ENCODE measurements around the gene PA2G4.

The PA2G4 gene

GRCh38 chr12:56127485-56127887 is 23.1 kb downstream of the PA2G4 start:
- no peak for DNase-seq

GRCh38 chr12:56127888-56128669 is 23.7 kb downstream of the PA2G4 start, which contains the start of gene ESYT1:
Gene ESYT1 (plus strand): TSS chr12:56128267. CDS start chr12:56128320, 53 bp downstream.
- DNase-seq, result peak; percentile 95

DNA sequence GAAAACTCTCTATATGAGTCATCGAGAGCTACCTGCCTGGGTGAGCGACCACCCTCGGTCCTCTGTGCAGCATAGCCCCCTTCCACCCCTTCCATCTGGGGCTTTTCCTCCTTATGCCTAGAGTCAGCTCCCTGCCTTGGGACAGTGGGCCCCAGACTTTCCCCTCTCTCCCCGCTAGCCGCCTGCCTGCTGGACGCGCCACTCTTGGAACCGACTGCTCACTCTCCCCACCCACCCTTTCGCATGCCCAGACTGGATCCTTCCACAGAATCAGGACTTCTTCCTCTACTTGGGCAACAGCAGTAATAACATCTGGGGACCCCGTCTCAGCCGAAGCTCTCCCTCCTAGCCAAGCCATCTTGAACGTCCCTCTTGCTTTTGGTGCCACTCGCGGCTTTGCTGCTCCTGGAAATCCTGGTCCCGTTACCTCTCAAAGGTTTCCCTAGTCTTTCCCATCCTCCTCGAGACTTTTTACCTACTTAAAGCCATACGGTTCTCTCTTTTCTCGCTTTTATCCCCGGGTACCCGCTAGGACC is 24.4 kb downstream of the PA2G4 start:
- DNase-seq, result no peak

DNA sequence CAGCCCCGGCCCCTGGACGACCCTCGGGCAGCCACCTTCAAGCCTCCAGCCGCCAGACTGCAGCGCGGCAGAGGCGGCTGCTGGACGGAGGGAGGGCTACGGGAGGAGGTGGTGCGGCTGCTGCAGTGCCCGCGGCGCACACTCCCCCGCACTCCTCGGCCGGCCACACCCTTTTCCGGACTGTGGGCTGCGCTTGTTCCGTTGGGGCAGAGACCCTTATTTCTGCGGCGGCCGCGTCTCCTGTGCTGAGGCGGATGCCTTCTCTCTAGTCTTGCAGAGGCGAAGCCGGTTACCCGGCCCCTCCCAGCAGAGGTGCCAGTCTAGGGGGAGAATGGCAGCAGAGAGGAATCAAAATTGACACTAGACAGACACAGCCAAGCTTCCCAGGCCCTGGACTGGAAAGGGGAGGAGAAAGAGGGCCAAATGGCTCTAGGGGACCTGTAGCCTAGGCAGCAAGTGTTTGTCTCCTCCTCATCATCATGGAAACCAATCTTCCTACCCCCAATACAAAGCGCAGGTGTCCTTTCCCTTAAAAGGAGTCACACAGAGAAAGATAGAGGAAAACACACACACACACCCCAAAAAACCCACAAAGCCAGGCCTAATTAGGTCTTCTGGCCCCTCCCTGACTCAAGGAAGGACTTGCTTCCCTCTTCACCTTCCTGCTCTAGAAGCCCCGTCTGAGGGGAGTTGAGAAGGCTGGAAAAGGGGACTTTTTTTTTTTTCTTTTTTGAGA is 25.0 kb downstream of the PA2G4 start:
- peak; percentile 63 for DNase-seq

DNA sequence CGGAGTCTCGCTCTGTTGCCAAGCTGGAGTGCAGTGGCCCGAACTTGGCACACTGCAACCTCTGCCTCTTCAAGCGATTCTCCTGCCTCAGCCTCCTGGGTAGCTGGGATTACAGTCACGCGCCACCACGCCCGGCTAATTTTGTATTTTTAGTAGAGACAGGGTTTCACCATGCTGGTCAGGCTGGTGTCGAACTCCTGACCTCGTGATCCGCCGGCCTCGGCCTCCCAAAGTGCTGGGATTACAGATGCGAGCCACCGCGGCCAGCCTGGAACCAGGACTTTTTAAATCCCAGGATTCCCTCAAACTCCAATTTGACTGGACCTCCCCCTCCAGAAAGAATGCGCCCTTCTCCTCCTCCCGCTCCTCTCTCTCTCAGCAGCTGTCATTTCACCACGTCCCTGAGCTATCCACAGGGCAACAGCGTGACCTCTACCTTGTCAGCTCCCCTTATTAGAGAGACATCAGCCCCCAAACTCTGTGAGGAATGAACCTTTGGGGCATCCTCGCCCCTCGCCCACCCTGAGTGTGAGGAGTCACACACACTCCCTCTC is 25.7 kb downstream of the PA2G4 start:
- DNase-seq, result no peak

DNA sequence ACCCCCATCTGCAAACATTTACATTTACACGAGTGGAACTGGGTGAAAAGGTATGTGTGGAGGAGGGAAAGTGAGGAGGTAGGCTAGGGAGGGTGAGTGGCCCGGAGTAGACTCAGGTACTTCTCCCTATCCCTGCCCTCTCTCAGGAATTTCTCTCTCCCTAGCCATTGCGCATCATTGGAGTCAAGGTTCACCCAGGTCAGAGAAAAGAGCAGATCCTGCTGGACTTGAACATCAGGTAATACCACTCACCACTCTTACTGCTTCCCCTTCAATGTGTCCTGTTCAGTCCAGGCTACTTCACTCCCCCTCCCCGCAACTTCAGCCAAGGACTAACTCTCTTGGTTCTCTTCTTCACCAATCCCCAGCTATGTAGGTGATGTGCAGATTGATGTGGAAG is 26.5 kb downstream of the PA2G4 start:
- DNase-seq, result no peak

GRCh38 chr12:56134897-56135296 is 30.5 kb downstream of the PA2G4 start:
- DNase-seq, result no peak

- DNase-seq, result no peak
These were observed 33.7 kb downstream of the PA2G4 start for GRCh38 chr12:56137853-56138571.

DNA sequence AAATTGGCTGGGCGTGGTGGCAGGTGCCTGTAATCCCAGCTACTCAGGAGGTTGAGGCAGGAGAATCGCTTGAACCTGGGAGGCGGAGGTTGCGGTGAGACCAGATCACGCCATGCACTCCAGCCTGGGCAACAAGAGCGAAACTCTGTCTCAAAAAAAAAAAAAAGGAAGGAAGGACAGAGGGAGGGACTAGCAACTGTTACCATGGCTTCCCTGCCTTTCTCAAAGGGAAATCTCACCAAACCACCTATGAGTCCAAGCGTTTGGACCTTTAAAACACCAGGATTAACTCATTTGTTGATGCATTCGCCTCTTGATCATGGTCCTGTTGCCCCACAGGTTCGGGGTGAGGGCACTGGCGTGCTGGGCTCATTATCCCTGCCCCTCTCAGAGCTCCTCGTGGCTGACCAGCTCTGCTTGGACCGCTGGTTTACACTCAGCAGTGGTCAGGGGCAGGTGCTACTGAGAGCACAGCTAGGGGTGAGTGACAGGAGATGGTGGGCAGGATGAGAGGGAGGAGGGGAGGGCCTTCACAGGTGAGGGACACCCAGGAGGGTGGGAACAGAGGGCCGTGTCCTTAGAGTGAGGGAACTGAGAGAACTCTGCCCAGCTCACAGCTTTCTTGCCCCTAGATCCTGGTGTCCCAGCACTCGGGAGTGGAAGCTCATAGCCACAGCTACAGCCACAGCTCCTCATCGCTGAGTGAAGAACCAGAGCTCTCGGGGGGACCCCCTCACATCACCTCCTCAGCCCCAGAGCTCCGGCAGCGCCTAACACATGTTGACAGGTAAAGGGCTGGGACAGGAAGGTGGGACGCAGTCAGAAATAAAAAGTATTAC is 37.8 kb downstream of the PA2G4 start:
- no peak for DNase-seq

- no peak for DNase-seq
These were observed 38.9 kb downstream of the PA2G4 start for GRCh38 chr12:56143217-56143616.

DNA sequence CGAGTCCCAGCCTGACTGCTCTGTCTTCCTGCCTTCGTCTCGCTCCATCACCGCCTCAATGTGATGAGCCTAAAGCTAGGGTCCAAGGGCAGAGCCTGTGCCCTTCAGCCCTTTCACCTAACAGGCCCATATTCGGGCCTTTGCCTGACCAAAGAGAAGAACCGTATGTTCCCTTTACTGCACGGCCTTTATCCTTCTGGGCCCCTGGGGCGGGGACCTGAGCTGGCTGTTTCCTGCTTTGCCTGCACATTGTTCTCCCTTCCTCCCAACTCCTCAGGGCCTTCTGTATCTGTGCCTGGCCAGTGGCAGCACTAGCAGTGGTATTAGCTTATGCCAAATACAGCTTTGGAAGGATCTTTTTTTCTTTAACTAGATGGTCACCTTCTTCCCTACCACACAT is 39.5 kb downstream of the PA2G4 start:
- no peak for DNase-seq

DNA sequence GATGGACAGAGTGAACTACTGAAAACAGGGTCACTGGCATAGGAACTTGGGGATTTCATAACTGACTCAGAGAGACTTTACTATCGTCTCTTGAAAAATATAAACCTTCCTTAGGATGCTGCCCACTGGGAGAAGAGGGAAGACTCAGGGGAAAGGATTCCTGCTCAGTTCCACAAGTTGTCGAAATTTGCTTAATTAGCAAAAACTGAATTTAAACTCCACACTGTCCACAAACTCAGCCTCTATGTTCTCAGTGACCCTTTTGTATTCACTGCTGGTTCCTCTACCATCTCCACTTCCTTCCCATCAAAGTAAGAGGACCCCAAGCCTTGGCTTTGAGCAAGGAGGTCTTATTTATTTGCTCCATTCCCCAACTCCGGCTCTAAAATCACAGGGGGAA is 40.9 kb downstream of the PA2G4 start:
- DNase-seq, result no peak

GRCh38 chr12:56146492-56147460 is 42.4 kb downstream of the PA2G4 start:
- no peak for DNase-seq

DNA sequence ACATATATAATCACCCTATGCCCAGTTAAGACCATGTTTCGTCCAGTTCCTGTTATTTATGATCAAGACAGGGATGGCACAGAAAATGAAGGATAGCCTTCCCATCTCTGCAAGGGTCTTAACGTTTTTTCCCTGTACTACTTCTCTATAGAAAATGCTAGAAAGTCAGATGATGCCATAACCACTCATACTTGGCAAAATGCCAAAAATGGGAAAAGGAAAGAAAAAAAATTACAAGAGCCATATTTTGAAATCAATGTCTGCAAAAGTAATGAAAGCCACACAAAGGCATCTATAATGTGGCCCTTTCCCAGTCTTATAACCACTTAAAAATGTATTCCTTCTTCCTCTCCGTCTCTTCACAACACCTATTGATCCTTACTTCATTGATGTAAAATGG is 46.2 kb downstream of the PA2G4 start:
- no peak for DNase-seq

- DNase-seq, result peak; percentile 62
These were observed 47.3 kb downstream of the PA2G4 start for GRCh38 chr12:56151672-56152131.

GRCh38 chr12:56152132-56152755 is 47.9 kb downstream of the PA2G4 start, which contains the start of gene MYL6B:
Gene MYL6B (plus strand): TSS chr12:56152587. CDS start chr12:56153919, 1,332 bp downstream.
- DNase-seq, result peak; percentile 91

- no peak for DNase-seq
These were observed 48.7 kb downstream of the PA2G4 start for GRCh38 chr12:56152756-56153677.

GRCh38 chr12:56153678-56154065 is 49.3 kb downstream of the PA2G4 start:
- no peak for DNase-seq

- DNase-seq, result no peak
These were observed 50.0 kb downstream of the PA2G4 start for GRCh38 chr12:56154246-56154771.

All from effector CD4-positive, alpha-beta T cell (primary cell).